ENCODE results near the gene CAPN10. TPM values are rescaled to one million over a fixed set of nuclear protein-coding genes. Genes with fewer than 3 reads are reported as not detected.
A peak's percentile ranks its signal among the peaks of the same experiment; 100 is the strongest.

CAPN10 gene
- total RNA-seq, 1 experiment from 2014 or later: 47.4 TPM

DNA sequence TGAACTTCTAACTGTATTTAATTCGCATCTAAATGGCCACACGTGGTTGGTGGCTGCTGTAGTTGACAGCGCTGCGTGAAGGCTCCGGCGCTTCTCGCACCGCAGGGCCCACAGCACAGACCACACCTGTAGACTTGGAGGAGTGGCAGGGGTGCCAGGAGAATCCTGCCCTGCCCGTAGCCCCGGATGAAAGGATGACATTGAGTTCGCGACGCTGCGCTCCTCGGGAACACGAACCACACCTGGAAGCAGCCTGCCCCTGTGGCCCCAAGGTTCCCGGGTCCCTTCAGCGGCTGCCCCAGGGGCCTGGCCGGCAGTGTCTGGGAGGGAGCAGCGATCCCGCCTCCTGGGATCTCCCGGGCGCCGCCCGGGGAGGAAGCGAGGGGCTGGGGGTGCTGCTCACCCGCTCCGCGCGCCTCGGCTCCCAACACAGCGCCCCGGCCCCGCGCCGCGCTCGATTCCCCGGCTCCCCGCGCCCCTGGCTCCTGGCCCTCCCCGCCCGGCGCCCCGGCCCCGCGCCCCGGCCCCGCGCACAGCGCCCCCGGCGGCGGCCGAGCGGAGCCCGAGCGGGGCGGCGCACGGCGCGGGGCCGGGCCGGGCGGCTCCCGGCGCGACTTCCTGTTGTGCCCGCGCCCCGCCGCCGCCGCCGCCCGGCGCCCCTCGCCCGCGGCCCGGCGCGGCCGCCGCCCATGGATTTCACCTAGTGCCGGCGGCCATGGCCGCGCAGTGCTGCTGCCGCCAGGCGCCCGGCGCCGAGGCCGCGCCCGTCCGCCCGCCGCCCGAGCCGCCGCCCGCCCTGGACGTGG lies 18.5 kb upstream of the CAPN10 start, which contains the start of gene RNPEPL1:
Gene RNPEPL1 (plus strand): TSS at position 613 of the 806 bp plus-strand sequence. CDS start 103 bp downstream, at position 716.
- Histone ChIP-seq H2BK5ac (ENCODE audit: insufficient read length, low read length) (no peak within 1 kb of the TSS), H2BK15ac (ENCODE audit: low read depth, low read length) (no peak within 1 kb of the TSS), H3K23me2 (ENCODE audit: insufficient read length, low read depth, low read length, poor library complexity, severe bottlenecking) (peaks cover 11% of the 10 kb centered on the region), H3K79me2 (ENCODE audit: insufficient read depth, low read length) (no peaks in the 10 kb centered on the region; the same call in 1 of the 2 replicates), H3K14ac (ENCODE audit: insufficient read depth, low read length) (no peak within 1 kb of the TSS; the same call in 1 of the 2 replicates), H3K79me1 (ENCODE audit: insufficient read depth, low read depth, low read length, poor library complexity, severe bottlenecking) (no peaks in the 10 kb centered on the region), H3K23ac (ENCODE audit: insufficient read length, low read depth, low read length) (no peak within 1 kb of the TSS), H3T11ph (ENCODE audit: low read length) (no peak within 1 kb of the TSS), H4K5ac (ENCODE audit: insufficient read length, low read depth, low read length) (no peak within 1 kb of the TSS), H4K91ac (ENCODE audit: insufficient read length, low read depth, low read length) (no peak within 1 kb of the TSS), H2AK5ac (ENCODE audit: insufficient read length, low read length) (no peak within 1 kb of the TSS), H3K27ac (ENCODE audit: insufficient read length, low read depth, low read length) (no peak within 1 kb of the TSS), H3K9ac (ENCODE audit: extremely low read depth, insufficient read length, low read length) (no peak within 1 kb of the TSS), H2AFZ (ENCODE audit: low read length) (no peak within 1 kb of the TSS), H3K18ac (ENCODE audit: insufficient read length, low read depth, low read length) (no peak within 1 kb of the TSS), H3K56ac (ENCODE audit: insufficient read length, low read depth, low read length) (no peak within 1 kb of the TSS), H2BK20ac (ENCODE audit: low read depth, low read length, poor library complexity, severe bottlenecking) (no peak within 1 kb of the TSS), H3K9me3 (ENCODE audit: control insufficient read depth, low read depth, low read length) (no peaks in the 10 kb centered on the region), H4K8ac (replicated peaks; ENCODE audit: insufficient read length, low read depth, low read length) (no peak within 1 kb of the TSS), H2BK120ac (ENCODE audit: low read depth, low read length, poor library complexity, severe bottlenecking) (no peak within 1 kb of the TSS), H3K27me3 (ENCODE audit: insufficient read depth, low read length) (peaks cover 20% of the 10 kb centered on the region), H4K20me1 (ENCODE audit: control insufficient read depth, insufficient read depth, insufficient read length) (no peaks in the 10 kb centered on the region), H3K4me1 (ENCODE audit: insufficient read depth, low read length) (peaks cover 2% of the 10 kb centered on the region; the same call in 1 of the 2 replicates), H3K4me2 (ENCODE audit: insufficient read depth, insufficient read length, low read length) (peak within 1 kb of the TSS; percentile 59), H3K4ac (ENCODE audit: low read depth, low read length) (no peak within 1 kb of the TSS), H2BK12ac (ENCODE audit: insufficient read length, low read depth, low read length) (no peak within 1 kb of the TSS)
- H3K27me3 Mint-ChIP-seq (ENCODE audit: low read depth): peaks cover 26% of the 10 kb centered on the region
- peaks cover 23 to 24% of the 10 kb centered on the region in 2 experiments for H3K4me1 Mint-ChIP-seq
- no peak within 1 kb of the TSS; a peak in 1 of 7 replicates for H3K27ac Mint-ChIP-seq
- TF ChIP-seq, protein P1, sequence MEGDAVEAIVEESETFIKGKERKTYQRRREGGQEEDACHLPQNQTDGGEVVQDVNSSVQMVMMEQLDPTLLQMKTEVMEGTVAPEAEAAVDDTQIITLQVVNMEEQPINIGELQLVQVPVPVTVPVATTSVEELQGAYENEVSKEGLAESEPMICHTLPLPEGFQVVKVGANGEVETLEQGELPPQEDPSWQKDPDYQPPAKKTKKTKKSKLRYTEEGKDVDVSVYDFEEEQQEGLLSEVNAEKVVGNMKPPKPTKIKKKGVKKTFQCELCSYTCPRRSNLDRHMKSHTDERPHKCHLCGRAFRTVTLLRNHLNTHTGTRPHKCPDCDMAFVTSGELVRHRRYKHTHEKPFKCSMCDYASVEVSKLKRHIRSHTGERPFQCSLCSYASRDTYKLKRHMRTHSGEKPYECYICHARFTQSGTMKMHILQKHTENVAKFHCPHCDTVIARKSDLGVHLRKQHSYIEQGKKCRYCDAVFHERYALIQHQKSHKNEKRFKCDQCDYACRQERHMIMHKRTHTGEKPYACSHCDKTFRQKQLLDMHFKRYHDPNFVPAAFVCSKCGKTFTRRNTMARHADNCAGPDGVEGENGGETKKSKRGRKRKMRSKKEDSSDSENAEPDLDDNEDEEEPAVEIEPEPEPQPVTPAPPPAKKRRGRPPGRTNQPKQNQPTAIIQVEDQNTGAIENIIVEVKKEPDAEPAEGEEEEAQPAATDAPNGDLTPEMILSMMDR (conservative IDR thresholded peaks at IDR 0.05): 0 out of 3 replicates have a peak, but pooled peaks have one; percentile 11
- H3K4me3 Mint-ChIP-seq: peak within 1 kb of the TSS; percentile 72 to 84
- no CpG with 5 or more reads among the region's 106 CpGs for WGBS (ENCODE audit: extremely low coverage, insufficient read length, low lambda C conversion rate)
- no peak for DNase-seq
- peaks cover 0 to 6% (median 2%) of the 10 kb centered on the region in 3 experiments; a peak in 2 of 7 replicates for H3K36me3 Mint-ChIP-seq (ENCODE audit: insufficient read depth in 1 of 3, low read depth in 3 of 3)
- H3K9me3 Mint-ChIP-seq: no peaks in the 10 kb centered on the region
